Ascending aorta (tissue), 2 donors: ENCODE measurements around the gene OTUD4. TPM values are rescaled to one million over a fixed set of nuclear protein-coding genes. Genes with fewer than 3 reads are reported as not detected.

Source experiments
- DNase-seq, 2 donors: peaks; one replicate each; pipeline ENCODE4 v3.0.0-alpha.2; 2019; ENCODE audit warnings: low spot score in 2 of 2
- H3K27ac ChIP-seq, 2 donors: fragments of 200-600 bp; sonication (generic); one replicate each; pipeline ENCODE4 v1.5.1; 2016 to 2017; ENCODE audit warnings: mild to moderate bottlenecking in 1 of 2
- H3K27me3 ChIP-seq: fragments of 200-600 bp; sonication (generic); one replicate; pipeline ENCODE4 v1.5.1; 2017
- H3K36me3 ChIP-seq, 2 donors: fragments of 200-600 bp; sonication (generic); one replicate each; pipeline ENCODE4 v1.5.1; 2016
- H3K4me1 ChIP-seq, 2 donors: fragments of 200-600 bp; sonication (generic); one replicate each; pipeline ENCODE4 v1.5.1; 2016 to 2017; ENCODE audit warnings: mild to moderate bottlenecking in 1 of 2
- H3K4me3 ChIP-seq, 2 donors: fragments of 200-600 bp; sonication (generic); one replicate each; pipeline ENCODE4 v1.5.1; 2016 to 2017; ENCODE audit warnings: mild to moderate bottlenecking in 1 of 2
- H3K9me3 ChIP-seq, 2 donors: fragments of 200-600 bp; sonication (generic); one replicate each; pipeline ENCODE4 v1.5.1; 2016
- intact Hi-C: fragments of 100-400 bp; cut with DNase I; formaldehyde crosslinking; loops from one replicate; pipeline ENCODE4 v1.15.1; 2023
- total RNA-seq: library from RNA; depleted of rRNA; stranded (reverse); fragments of >200 nt; gene quantifications from one replicate; pipeline ENCODE4 v1.1.0, GENCODE V29; 2016
- TF ChIP-seq, protein P1 (sequence below), 3 experiments: fragments of 200-600 bp in 2 of 3; fragments of 450-650 bp in 1 of 3; sonication (generic) in 2 of 3; IDR thresholded peaks; one replicate each; pipeline ENCODE4 v1.5.1; 2016 to 2019; ENCODE audit warnings: antibody characterized with exemption in 3 of 3, mild to moderate bottlenecking in 1 of 3, moderate library complexity in 1 of 3

OTUD4 gene
- total RNA-seq, 1 donor from 2014 or later: 81.4 TPM

GRCh38 chr4:145132511-145133098 lies 47.8 kb downstream of the OTUD4 start:
- peak overlapping the region in 1 of 2 donors; percentile 40 for H3K27ac ChIP-seq

DNA sequence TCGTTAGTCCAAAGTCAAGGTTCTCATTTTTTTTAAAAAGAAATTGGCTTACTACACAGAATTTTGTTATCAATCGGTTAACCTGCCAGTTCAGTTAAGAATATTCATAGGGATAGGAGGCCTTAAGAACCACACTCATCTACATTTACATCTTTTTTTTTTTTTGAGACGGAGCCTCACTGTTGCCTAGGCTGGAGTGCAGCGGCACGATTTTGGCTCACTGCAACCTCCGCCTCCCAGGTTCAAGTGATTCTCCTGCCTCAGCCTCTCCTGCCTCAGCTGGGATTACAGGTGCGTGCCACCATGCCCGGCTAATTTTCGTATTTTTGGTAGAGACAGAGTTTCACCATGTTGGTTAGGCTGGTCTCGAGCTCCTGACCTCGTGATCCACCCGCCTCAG lies 48.5 kb downstream of the OTUD4 start:
- H3K36me3 ChIP-seq: peaks cover 7 to 21% of the 10 kb centered on the region in 2 donors
- H3K9me3 ChIP-seq: no peaks in the 10 kb centered on the region
- DNase-seq: no peak
- H3K27me3 ChIP-seq: no peaks in the 10 kb centered on the region
- H3K27ac ChIP-seq: peak overlapping the region in 1 of 2 donors; percentile 35
- TF ChIP-seq, protein P1, sequence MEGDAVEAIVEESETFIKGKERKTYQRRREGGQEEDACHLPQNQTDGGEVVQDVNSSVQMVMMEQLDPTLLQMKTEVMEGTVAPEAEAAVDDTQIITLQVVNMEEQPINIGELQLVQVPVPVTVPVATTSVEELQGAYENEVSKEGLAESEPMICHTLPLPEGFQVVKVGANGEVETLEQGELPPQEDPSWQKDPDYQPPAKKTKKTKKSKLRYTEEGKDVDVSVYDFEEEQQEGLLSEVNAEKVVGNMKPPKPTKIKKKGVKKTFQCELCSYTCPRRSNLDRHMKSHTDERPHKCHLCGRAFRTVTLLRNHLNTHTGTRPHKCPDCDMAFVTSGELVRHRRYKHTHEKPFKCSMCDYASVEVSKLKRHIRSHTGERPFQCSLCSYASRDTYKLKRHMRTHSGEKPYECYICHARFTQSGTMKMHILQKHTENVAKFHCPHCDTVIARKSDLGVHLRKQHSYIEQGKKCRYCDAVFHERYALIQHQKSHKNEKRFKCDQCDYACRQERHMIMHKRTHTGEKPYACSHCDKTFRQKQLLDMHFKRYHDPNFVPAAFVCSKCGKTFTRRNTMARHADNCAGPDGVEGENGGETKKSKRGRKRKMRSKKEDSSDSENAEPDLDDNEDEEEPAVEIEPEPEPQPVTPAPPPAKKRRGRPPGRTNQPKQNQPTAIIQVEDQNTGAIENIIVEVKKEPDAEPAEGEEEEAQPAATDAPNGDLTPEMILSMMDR (IDR thresholded peaks at IDR 0.05): no peak
- no peak overlapping the region for H3K4me3 ChIP-seq
- intact Hi-C loops: no loop called here
- peaks cover 0 to 8% of the 10 kb centered on the region in 2 donors for H3K4me1 ChIP-seq

More at GRCh38 chr4:145132511-145133098, 47.8 kb downstream of the OTUD4 start:
- intact Hi-C loops: no loop called here
- TF ChIP-seq, protein P1 (IDR thresholded peaks at IDR 0.05): no peak
- Histone ChIP-seq H3K9me3 (no peaks in the 10 kb centered on the region), H3K4me1 (peaks cover 0 to 8% of the 10 kb centered on the region in 2 donors), H3K27me3 (no peaks in the 10 kb centered on the region), H3K4me3 (no peak overlapping the region), H3K36me3 (peaks cover 2 to 16% of the 10 kb centered on the region in 2 donors)
- no peak for DNase-seq

DNA sequence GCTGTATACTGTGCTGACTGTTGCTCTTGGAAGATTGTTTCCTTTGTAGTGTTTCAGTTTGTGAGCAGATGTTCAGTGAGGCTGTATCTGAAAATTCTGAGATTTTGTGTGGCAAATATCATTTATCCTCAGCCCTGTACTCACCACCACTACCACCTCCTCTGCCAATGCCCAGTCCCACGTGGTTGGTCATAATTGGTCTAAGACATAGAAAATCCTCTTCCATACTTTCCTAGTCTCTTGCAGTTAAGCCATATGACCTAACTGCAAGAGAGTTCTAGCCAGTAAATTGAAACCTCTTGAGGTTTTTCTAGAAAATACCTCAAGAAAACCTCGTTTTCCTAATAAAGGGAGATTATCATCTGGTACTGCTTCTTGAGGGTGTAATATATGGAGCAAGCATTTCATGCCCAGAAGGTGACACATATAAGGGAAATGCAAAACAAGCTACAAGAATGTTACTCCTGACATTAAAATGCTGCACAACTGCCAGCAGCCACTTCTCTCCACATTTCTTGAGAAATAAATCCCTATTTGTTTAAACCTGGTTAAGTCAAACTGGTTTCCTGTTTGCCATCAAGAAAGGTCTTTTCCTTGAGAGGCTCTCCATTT lies 49.5 kb downstream of the OTUD4 start:
- Histone ChIP-seq H3K36me3 (peaks cover 14 to 31% of the 10 kb centered on the region in 2 donors), H3K4me1 (peaks cover 0 to 8% of the 10 kb centered on the region in 2 donors), H3K27me3 (no peaks in the 10 kb centered on the region), H3K9me3 (no peaks in the 10 kb centered on the region), H3K27ac (peak overlapping the region; percentile 46 to 50), H3K4me3 (no peak overlapping the region)
- intact Hi-C loops: no loop called here
- TF ChIP-seq, protein P1 (IDR thresholded peaks at IDR 0.05): no peak
- DNase-seq: no peak

GRCh38 chr4:145130130-145130529 lies 50.3 kb downstream of the OTUD4 start:
- intact Hi-C loops: no loop called here
- Histone ChIP-seq H3K9me3 (no peaks in the 10 kb centered on the region), H3K4me1 (peaks cover 0 to 8% of the 10 kb centered on the region in 2 donors), H3K4me3 (no peak overlapping the region), H3K36me3 (peaks cover 18 to 38% of the 10 kb centered on the region in 2 donors), H3K27me3 (no peaks in the 10 kb centered on the region), H3K27ac (peak overlapping the region; percentile 24 to 50)
- TF ChIP-seq, protein P1 (IDR thresholded peaks at IDR 0.05): no peak
- no peak for DNase-seq

GRCh38 chr4:145125396-145125795 lies 55.0 kb downstream of the OTUD4 start:
- Histone ChIP-seq H3K4me1 (no peaks in the 10 kb centered on the region), H3K4me3 (no peak overlapping the region), H3K27ac (no peak overlapping the region), H3K27me3 (no peaks in the 10 kb centered on the region), H3K9me3 (no peaks in the 10 kb centered on the region), H3K36me3 (peaks cover 42 to 78% of the 10 kb centered on the region in 2 donors)
- no peak for DNase-seq
- TF ChIP-seq, protein P1 (IDR thresholded peaks at IDR 0.05): no peak
- intact Hi-C loops: no loop called here
